Fibroblast of mammary gland (primary cell): ENCODE measurements around the gene SSUH2.

Experiments used
- DNase-seq: peaks from one replicate; pipeline ENCODE4 v3.0.0-alpha.2; 2010; ENCODE audit warnings: low read depth
- H3K4me3 ChIP-seq: 2 replicates; pipeline ENCODE4 v1.5.1; 2011; ENCODE audit warnings: low read depth, mild to moderate bottlenecking, low read length, moderate library complexity; ENCODE audit not compliant: control insufficient read depth
- TF ChIP-seq, protein P1 (sequence below): conservative IDR thresholded peaks from 2 replicates; pipeline ENCODE4 v1.5.1; 2011; ENCODE audit warnings: low read depth, low read length, inconsistent platforms; ENCODE audit not compliant: control insufficient read depth, insufficient read depth

Gene SSUH2

DNA sequence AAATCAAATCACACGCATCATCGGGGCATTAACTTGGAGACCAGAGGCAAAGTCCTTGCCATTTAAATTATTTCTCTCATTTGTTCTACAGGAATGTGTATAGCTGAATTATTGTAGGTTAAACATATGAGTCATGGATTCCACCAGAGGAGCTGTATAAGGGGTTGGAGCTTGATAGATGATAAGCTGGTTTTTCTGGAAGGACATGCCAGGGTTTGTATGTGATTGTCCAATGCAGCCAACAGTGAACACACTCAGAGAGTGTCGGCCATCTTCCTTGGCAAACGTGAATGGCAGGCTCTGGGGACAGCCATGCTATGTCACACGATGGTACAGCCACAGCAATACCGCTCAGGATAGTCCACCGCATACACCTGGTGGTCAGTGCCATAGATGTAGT lies 25.1 kb downstream of the SSUH2 start:
- peak; percentile 28 for DNase-seq
- TF ChIP-seq, protein P1, sequence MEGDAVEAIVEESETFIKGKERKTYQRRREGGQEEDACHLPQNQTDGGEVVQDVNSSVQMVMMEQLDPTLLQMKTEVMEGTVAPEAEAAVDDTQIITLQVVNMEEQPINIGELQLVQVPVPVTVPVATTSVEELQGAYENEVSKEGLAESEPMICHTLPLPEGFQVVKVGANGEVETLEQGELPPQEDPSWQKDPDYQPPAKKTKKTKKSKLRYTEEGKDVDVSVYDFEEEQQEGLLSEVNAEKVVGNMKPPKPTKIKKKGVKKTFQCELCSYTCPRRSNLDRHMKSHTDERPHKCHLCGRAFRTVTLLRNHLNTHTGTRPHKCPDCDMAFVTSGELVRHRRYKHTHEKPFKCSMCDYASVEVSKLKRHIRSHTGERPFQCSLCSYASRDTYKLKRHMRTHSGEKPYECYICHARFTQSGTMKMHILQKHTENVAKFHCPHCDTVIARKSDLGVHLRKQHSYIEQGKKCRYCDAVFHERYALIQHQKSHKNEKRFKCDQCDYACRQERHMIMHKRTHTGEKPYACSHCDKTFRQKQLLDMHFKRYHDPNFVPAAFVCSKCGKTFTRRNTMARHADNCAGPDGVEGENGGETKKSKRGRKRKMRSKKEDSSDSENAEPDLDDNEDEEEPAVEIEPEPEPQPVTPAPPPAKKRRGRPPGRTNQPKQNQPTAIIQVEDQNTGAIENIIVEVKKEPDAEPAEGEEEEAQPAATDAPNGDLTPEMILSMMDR, result no peak
- H3K4me3 ChIP-seq, result no peak overlapping the region

DNA sequence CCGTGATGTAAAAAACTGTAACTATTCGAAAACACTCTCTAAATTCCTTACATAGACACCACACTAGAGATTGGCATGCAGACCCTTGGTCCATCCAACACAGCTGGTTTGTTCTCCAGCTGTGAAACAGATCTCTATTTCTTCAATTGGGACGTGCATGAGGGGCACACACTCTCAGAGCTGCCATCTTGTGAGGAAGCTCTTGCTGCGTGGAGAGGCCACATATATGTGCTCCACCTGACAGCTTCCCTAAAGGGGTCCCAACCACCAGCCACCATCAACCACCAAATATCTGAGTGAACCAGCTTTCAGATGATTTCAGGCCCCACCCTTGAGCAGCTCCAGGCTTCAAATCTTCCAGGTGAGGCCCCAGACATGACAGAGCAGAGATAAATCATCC lies 25.6 kb downstream of the SSUH2 start:
- H3K4me3 ChIP-seq, result no peak overlapping the region
- DNase-seq, result no peak
- TF ChIP-seq, protein P1, result no peak

DNA sequence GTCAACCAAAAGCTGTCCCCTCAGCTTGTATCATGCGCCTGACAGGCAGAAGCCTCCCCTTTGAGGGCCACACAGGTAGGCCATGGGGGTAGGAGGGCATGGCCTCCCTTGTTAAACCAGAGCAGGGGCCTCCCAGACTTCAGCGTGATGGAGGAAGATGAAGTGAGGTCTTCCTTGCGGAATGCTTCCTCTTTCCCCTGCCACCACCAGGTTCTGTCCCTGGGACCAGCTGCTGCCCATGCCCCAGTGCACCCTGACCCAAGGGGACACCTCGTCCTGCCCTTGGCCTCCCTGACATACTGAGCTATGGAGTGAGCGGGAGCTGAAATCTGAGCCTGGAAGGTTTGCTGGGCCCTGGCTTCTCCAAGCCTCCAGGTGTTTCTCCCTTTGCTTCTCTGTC lies 26.7 kb downstream of the SSUH2 start:
- TF ChIP-seq, protein P1, result no peak
- no peak for DNase-seq
- H3K4me3 ChIP-seq, result no peak overlapping the region

DNA sequence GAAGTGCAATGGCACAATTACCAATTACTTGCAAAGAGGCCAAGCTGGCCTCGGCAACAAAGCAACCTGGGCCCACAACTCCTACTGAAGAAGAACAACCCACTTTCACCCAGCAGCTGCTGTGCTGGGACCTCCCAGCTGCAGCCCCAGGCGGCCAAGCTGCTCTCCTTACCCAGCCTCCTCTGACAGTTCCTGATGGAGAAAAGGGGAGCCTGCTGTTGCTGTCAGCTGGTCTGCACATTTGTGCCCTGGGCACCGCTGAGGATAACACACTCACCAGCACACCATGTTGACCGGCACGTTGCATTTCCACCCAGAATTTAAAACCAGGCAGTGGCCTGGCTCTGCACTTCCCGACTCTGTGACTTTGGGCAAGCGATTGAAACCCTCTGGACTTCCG lies 33.6 kb downstream of the SSUH2 start:
- DNase-seq, result no peak
- no peak overlapping the region for H3K4me3 ChIP-seq
- TF ChIP-seq, protein P1, result no peak

DNA sequence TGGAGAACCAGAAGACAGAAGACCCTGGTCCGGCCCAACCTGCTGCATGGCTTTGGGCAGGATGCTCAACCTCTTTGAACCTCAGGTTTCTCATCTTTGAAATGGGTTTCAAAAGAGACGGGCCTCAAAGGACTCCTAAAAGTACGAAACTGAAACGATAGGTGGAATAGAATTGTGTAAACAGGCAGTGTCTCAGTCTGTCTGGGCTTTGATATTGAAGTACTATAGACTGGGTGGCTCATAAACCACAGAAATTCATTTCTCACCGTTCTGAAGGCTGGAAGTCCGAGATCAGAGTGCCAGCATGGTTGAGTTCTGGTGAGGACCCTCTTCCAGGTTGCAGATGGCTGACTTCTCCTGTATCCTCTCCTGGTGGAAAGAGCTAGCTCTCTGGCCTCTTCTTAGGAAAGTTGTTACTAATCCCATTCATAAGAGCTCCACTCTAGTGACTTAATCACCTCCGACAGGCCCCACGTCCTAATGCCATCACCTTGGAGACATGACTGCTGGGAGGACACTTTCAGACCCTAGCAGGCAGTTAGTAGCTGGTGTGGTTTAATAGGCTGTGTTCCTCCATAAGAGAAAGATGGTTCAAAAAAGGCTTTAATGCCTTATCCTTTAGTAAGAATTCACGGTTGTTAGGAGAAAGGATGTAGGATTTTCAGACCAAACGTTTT lies 35.7 kb downstream of the SSUH2 start:
- H3K4me3 ChIP-seq, result no peak overlapping the region
- no peak for DNase-seq
- TF ChIP-seq, protein P1, result no peak

DNA sequence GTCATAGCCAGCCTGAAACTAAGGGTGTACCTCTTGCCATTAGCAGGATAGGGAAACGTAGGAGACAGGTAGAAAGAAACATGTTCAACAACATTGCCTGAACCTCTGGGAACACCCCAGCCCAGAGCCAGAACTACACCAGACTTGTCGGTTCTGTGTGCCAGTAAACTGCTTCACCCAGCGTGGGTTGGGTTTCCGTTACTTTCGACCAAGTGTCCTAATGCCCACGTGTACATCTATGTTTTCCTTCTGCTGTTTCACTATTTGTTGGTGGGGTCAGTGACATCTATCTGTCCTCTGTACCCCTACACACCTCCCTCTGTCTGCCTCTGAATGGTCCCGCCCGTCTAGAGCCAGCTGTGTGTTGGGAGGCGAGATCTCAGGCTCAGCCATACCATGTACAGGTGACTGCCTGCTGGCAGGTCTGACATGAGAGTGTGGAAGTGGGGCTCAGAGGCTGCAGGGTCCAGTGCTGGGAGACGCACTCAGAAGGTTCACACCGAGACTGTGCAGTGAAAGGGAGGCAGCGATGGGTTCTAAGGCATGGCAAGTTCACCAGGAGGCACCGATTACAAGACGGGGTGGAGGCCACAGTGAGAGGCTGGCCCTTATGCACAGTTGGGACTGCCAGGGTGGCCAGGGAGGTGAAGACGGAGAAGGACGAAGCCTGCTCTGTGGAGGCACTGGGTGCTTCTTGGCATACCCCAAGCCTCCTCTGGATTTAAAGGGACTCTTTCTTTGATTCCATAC lies 36.4 kb downstream of the SSUH2 start:
- TF ChIP-seq, protein P1, result no peak
- H3K4me3 ChIP-seq, result no peak overlapping the region
- no peak for DNase-seq
